IPS-11a (cell line): ENCODE measurements around the gene CTNND2.

ENCODE experiments used
- H3K4me3 ChIP-seq: one replicate; pipeline ENCODE4 v1.5.1; 2013; ENCODE audit warnings: low read depth, low read length, control low read depth

CTNND2 gene

GRCh38 chr5:11064763-11065450, 839.3 kb downstream of the CTNND2 start:
- no peak overlapping the region for H3K4me3 ChIP-seq

- H3K4me3 ChIP-seq = no peak overlapping the region
These were observed 841.8 kb downstream of the CTNND2 start for GRCh38 chr5:11062397-11062796.

- H3K4me3 ChIP-seq = no peak overlapping the region
These were observed 847.7 kb downstream of the CTNND2 start for GRCh38 chr5:11056560-11056959.

- no peak overlapping the region for H3K4me3 ChIP-seq
These were observed 850.2 kb downstream of the CTNND2 start for GRCh38 chr5:11054014-11054413.

- no peak overlapping the region for H3K4me3 ChIP-seq
These were observed 851.4 kb downstream of the CTNND2 start for GRCh38 chr5:11052871-11053270.

- H3K4me3 ChIP-seq = no peak overlapping the region
These were observed 853.5 kb downstream of the CTNND2 start for GRCh38 chr5:11050596-11051304.

GRCh38 chr5:11048760-11049159, 855.5 kb downstream of the CTNND2 start:
- no peak overlapping the region for H3K4me3 ChIP-seq

GRCh38 chr5:11047625-11048024, 856.6 kb downstream of the CTNND2 start:
- no peak overlapping the region for H3K4me3 ChIP-seq

GRCh38 chr5:11047030-11047429, 857.2 kb downstream of the CTNND2 start:
- H3K4me3 ChIP-seq = no peak overlapping the region

GRCh38 chr5:11046160-11046559, 858.1 kb downstream of the CTNND2 start:
- no peak overlapping the region for H3K4me3 ChIP-seq

GRCh38 chr5:11045411-11045810, 858.8 kb downstream of the CTNND2 start:
- H3K4me3 ChIP-seq = no peak overlapping the region

GRCh38 chr5:11044581-11044980, 859.7 kb downstream of the CTNND2 start:
- no peak overlapping the region for H3K4me3 ChIP-seq

- no peak overlapping the region for H3K4me3 ChIP-seq
These were observed 860.4 kb downstream of the CTNND2 start for GRCh38 chr5:11043881-11044280.

GRCh38 chr5:11040345-11040744, 863.9 kb downstream of the CTNND2 start:
- H3K4me3 ChIP-seq = no peak overlapping the region

- H3K4me3 ChIP-seq = no peak overlapping the region
These were observed 865.5 kb downstream of the CTNND2 start for GRCh38 chr5:11038772-11039171.

GRCh38 chr5:11037941-11038340, 866.3 kb downstream of the CTNND2 start:
- no peak overlapping the region for H3K4me3 ChIP-seq

- no peak overlapping the region for H3K4me3 ChIP-seq
These were observed 867.2 kb downstream of the CTNND2 start for GRCh38 chr5:11037080-11037479.

- no peak overlapping the region for H3K4me3 ChIP-seq
These were observed 873.6 kb downstream of the CTNND2 start for GRCh38 chr5:11030671-11031070.

- no peak overlapping the region for H3K4me3 ChIP-seq
These were observed 876.6 kb downstream of the CTNND2 start for GRCh38 chr5:11027660-11028059.

- no peak overlapping the region for H3K4me3 ChIP-seq
These were observed 877.7 kb downstream of the CTNND2 start for GRCh38 chr5:11026543-11026942.

GRCh38 chr5:11023945-11024344, 880.3 kb downstream of the CTNND2 start:
- H3K4me3 ChIP-seq = no peak overlapping the region

- H3K4me3 ChIP-seq = no peak overlapping the region
These were observed 890.5 kb downstream of the CTNND2 start for GRCh38 chr5:11013793-11014192.

- no peak overlapping the region for H3K4me3 ChIP-seq
These were observed 892.0 kb downstream of the CTNND2 start for GRCh38 chr5:11012295-11012694.
